ENCODE data around the gene NUP37. TPM values are rescaled to one million over a fixed set of nuclear protein-coding genes. Genes with fewer than 3 reads are reported as not detected.
"Not testable (repeated sequence)": the region's sequence is repeated elsewhere in the genome, so short reads cannot be mapped to it uniquely, and the experiment has no call there.

Gene NUP37
- total RNA-seq, 6 experiments from 2014 or later: 5.6 to 9.9 (median 7.0) TPM

DNA sequence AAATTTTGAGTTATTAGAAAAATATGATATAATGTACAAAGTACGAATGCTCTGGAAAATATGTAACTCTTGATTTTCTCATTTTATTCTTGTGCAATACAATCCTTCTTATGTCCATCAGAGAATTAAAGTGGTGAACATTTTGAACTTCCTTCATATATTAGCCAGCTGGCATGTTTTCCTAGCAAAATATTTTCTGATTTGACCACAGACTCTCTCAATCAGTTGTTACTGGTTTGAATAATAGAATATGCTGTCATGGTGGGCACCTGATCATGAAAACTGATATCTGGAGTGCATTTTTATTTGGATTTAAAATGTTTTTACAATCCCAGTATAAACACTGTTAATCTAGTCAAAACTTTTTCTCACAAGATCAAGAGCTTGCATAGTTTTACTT is 24.3 kb upstream of the NUP37 start:
- 89% methylated on average over 1 of the region's 1 CpG for WGBS (ENCODE audit: insufficient coverage, low coverage, low lambda C conversion rate, missing lambda C conversion rate)
- Histone ChIP-seq H3K27me3 (no peaks in the 10 kb centered on the region), H3K9me3 (no peaks in the 10 kb centered on the region), H3K36me3 (no peaks in the 10 kb centered on the region), H3K27ac (no peak overlapping the region), H3K4me3 (no peak overlapping the region), H3K4me1 (no peaks in the 10 kb centered on the region)
- DNase-seq (no peak), ATAC-seq (no peak)
- TF ChIP-seq POLR2A (IDR thresholded peaks at IDR 0.05) (no peak), CTCF (IDR thresholded peaks at IDR 0.05) (no peak)
- intact Hi-C loops (cut with DNase I): no loop called here

- H3K9me3 ChIP-seq; H3K27ac ChIP-seq; H3K27me3 ChIP-seq; intact Hi-C loops (cut with DNase I); DNase-seq; H3K4me1 ChIP-seq; ATAC-seq; H3K36me3 ChIP-seq; H3K4me3 ChIP-seq: not testable (repeated sequence)
- 80% methylated on average over 2 of the region's 11 CpGs for WGBS (ENCODE audit: insufficient coverage, low coverage, low lambda C conversion rate, missing lambda C conversion rate)
These were observed 23.0 kb upstream of the NUP37 start for GRCh38 chr12:102142866-102143373.

DNA sequence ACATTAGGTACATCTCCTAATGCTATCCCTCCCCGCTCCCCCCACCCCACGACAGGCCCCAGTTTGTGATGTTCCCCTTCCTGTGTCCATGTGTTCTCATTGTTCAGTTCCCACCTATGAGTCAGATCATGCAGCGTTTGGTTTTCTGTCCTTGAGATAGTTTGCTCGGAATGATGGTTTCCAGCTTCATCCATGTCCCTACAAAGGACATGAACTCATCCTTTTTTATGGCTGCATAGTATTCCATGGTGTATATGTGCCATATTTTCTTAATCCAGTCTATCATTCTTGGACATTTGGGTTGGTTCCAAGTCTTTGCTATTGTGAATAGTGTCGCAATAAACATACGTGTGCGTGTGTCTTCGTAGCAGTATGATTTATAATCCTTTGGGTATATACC is 17.7 kb upstream of the NUP37 start:
- H3K9me3 ChIP-seq; H3K27ac ChIP-seq; H3K36me3 ChIP-seq; intact Hi-C loops (cut with DNase I); H3K27me3 ChIP-seq; H3K4me1 ChIP-seq; DNase-seq; ATAC-seq; H3K4me3 ChIP-seq: not testable (repeated sequence)
- WGBS (ENCODE audit: insufficient coverage, low coverage, low lambda C conversion rate, missing lambda C conversion rate): 97% methylated on average over 7 of the region's 8 CpGs

- intact Hi-C loops (cut with DNase I); ATAC-seq; H3K36me3 ChIP-seq; H3K27me3 ChIP-seq; H3K27ac ChIP-seq; H3K4me1 ChIP-seq; H3K4me3 ChIP-seq; DNase-seq; H3K9me3 ChIP-seq: not testable (repeated sequence)
- WGBS (ENCODE audit: insufficient coverage, low coverage, low lambda C conversion rate, missing lambda C conversion rate): 100% methylated on average over 2 of the region's 2 CpGs
These were observed 11.5 kb upstream of the NUP37 start for GRCh38 chr12:102131442-102131841.

DNA sequence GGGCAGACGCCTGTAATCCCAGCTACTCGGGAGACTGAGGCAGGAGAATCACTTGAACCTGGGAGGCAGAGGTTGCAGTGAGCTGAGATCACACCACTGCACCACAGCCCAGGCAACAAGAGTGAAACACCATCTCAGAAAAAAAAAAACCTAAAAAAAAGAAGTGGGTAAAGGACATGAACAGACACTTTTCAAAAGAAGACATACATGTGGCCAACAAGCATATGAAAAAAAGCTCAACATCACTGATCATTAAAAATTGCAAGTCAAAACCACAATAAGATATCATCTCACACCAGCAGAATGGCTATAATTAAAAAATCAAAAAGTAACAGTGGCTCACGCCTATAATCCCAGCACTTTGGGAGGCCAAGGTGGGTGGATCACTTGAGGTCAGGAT is 10.8 kb upstream of the NUP37 start:
- H3K27ac ChIP-seq; intact Hi-C loops (cut with DNase I): not testable (repeated sequence)

GRCh38 chr12:102121328-102121727 is 1.4 kb upstream of the NUP37 start:
- H3K4me3 ChIP-seq; H3K27me3 ChIP-seq; H3K4me1 ChIP-seq; intact Hi-C loops (cut with DNase I); H3K9me3 ChIP-seq; H3K27ac ChIP-seq; ATAC-seq; DNase-seq; H3K36me3 ChIP-seq: not testable (repeated sequence)
- no CpG with 5 or more reads among the region's 2 CpGs for WGBS (ENCODE audit: insufficient coverage, low coverage, low lambda C conversion rate, missing lambda C conversion rate)

More for the DNA sequence above, 10.8 kb upstream of the NUP37 start:
- not testable (repeated sequence) for H3K9me3 ChIP-seq, H3K27me3 ChIP-seq, H3K4me3 ChIP-seq, H3K4me1 ChIP-seq, H3K36me3 ChIP-seq, DNase-seq, ATAC-seq
- 100% methylated on average over 1 of the region's 3 CpGs for WGBS (ENCODE audit: insufficient coverage, low coverage, low lambda C conversion rate, missing lambda C conversion rate)

GRCh38 chr12:102120886-102121285 is 972 bp upstream of the NUP37 start:
- WGBS (ENCODE audit: insufficient coverage, low coverage, low lambda C conversion rate, missing lambda C conversion rate): 27% methylated on average over 4 of the region's 4 CpGs
- Histone ChIP-seq H3K4me3 (no peak overlapping the region), H3K9me3 (no peaks in the 10 kb centered on the region), H3K36me3 (no peaks in the 10 kb centered on the region), H3K4me1 (peaks cover 0 to 5% (median 3%) of the 10 kb centered on the region in 4 donors), H3K27ac (no peak overlapping the region), H3K27me3 (no peaks in the 10 kb centered on the region)
- DNase-seq: no peak
- intact Hi-C loops (cut with DNase I): no loop called here
- ATAC-seq: no peak
- no peak for TF ChIP-seq CTCF (IDR thresholded peaks at IDR 0.05)
- TF ChIP-seq POLR2A (IDR thresholded peaks at IDR 0.05): no peak
